Peyer's patch (tissue), 4 donors: ENCODE data around the gene TFCP2.

Experiments
- POLR2A ChIP-seq, 2 donors: fragments of 450-650 bp; IDR thresholded peaks; one replicate each; pipeline ENCODE4 v1.5.1; 2017; ENCODE audit warnings: antibody characterized with exemption in 2 of 2, mild to moderate bottlenecking in 2 of 2, moderate library complexity in 2 of 2
- TF ChIP-seq, protein P1 (sequence below), 6 experiments: fragments of 450-650 bp in 4 of 6; fragments of 200-600 bp in 2 of 6; sonication (generic) in 1 of 6; IDR thresholded peaks; one replicate each; pipeline ENCODE4 v1.5.1; 2017 to 2019; ENCODE audit warnings: antibody characterized with exemption in 6 of 6, mild to moderate bottlenecking in 3 of 6, moderate library complexity in 1 of 6

DNA sequence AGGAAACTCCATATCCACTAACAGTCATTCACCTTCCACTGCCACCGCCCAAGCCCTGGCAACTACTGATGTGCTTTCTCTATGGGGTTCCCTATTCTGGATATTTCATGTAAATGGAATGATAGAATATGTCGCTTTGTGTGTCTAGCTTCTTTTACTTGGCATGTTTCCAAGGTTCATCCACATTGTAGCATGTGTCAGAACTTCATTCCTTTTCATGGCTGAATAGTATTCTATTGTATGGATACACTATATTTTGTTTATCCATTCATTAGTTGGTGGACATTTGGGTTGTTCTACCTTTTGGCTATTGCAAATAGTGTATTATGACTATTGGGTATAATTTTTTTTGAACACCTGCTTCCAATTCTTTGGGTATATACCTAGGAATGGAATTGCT, 36.3 kb upstream of the TFCP2 start:
- TF ChIP-seq, protein P1, sequence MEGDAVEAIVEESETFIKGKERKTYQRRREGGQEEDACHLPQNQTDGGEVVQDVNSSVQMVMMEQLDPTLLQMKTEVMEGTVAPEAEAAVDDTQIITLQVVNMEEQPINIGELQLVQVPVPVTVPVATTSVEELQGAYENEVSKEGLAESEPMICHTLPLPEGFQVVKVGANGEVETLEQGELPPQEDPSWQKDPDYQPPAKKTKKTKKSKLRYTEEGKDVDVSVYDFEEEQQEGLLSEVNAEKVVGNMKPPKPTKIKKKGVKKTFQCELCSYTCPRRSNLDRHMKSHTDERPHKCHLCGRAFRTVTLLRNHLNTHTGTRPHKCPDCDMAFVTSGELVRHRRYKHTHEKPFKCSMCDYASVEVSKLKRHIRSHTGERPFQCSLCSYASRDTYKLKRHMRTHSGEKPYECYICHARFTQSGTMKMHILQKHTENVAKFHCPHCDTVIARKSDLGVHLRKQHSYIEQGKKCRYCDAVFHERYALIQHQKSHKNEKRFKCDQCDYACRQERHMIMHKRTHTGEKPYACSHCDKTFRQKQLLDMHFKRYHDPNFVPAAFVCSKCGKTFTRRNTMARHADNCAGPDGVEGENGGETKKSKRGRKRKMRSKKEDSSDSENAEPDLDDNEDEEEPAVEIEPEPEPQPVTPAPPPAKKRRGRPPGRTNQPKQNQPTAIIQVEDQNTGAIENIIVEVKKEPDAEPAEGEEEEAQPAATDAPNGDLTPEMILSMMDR (IDR thresholded peaks at IDR 0.05) = no peak
- TF ChIP-seq POLR2A (IDR thresholded peaks at IDR 0.05) = no peak
